Caco-2 (cell line): ENCODE results near the gene PPARG. TPM values are rescaled to one million over a fixed set of nuclear protein-coding genes. Genes with fewer than 3 reads are reported as not detected.
A peak's percentile ranks its signal among the peaks of the same experiment; 100 is the strongest.

Experiments
- BruUV-seq: library from RNA; stranded (reverse); fragments of 400-500 nt; replicated peaks from 2 replicates; lab custom pipeline; 2021; lab: Mats Ljungman, UMichigan
- CTCF ChIA-PET: fragments of 300-600 bp; sonication (Branson Sonifier 250); formaldehyde crosslinking; loops from one replicate; lab custom pipeline; 2022; ENCODE audit warnings: antibody characterized with exemption; lab: Charles Lee
- POLR2A ChIA-PET: fragments of 300-600 bp; sonication (Branson Sonifier 250); formaldehyde crosslinking; loops from one replicate; lab custom pipeline; 2022; ENCODE audit warnings: antibody characterized with exemption; lab: Charles Lee
- DNase-seq, 2 experiments: peaks; one replicate each; pipeline versions ENCODE4 v3.0.0 to v3.0.0-alpha.2; 2020 to 2022
- H3K27me3 ChIP-seq: replicated peaks from 2 replicates; pipeline ENCODE4 v1.6.0; 2011; ENCODE audit warnings: low read length; ENCODE audit not compliant: control insufficient read depth, insufficient read depth
- H3K36me3 ChIP-seq: 2 replicates; pipeline ENCODE4 v1.5.1; 2011; ENCODE audit warnings: low read length; ENCODE audit not compliant: control insufficient read depth, insufficient read depth
- H3K4me1 ChIP-seq: fragments of 250-450 bp; sonication (Bioruptor Pico); 2 replicates; pipeline ENCODE4 v1.5.1; 2020; ENCODE audit warnings: mild to moderate bottlenecking
- H3K4me3 ChIP-seq: 2 replicates; pipeline ENCODE4 v1.5.1; 2011; ENCODE audit warnings: low read depth, mild to moderate bottlenecking, control low read depth, low read length
- H3K9me3 ChIP-seq: fragments of 250-450 bp; sonication (Bioruptor Pico); 2 replicates; pipeline ENCODE4 v1.5.1; 2020; ENCODE audit warnings: mild to moderate bottlenecking, moderate library complexity
- H3K27ac Mint-ChIP-seq: one replicate; pipeline ENCODE4 v1.8.0; 2022; ENCODE audit warnings: mixed read lengths; ENCODE audit not compliant: unreplicated experiment
- H3K27me3 Mint-ChIP-seq: one replicate; pipeline ENCODE4 v1.8.0; 2022; ENCODE audit warnings: mixed read lengths; ENCODE audit not compliant: insufficient read depth, unreplicated experiment
- H3K36me3 Mint-ChIP-seq: one replicate; pipeline ENCODE4 v1.8.0; 2022; ENCODE audit warnings: mild to moderate bottlenecking, mixed read lengths; ENCODE audit not compliant: insufficient read depth, unreplicated experiment
- H3K4me1 Mint-ChIP-seq: one replicate; pipeline ENCODE4 v1.8.0; 2022; ENCODE audit warnings: low read depth, mixed read lengths; ENCODE audit not compliant: unreplicated experiment
- H3K4me3 Mint-ChIP-seq: one replicate; pipeline ENCODE4 v1.8.0; 2022; ENCODE audit warnings: mild to moderate bottlenecking, moderate library complexity, mixed read lengths; ENCODE audit not compliant: unreplicated experiment
- H3K9me3 Mint-ChIP-seq: one replicate; pipeline ENCODE4 v1.8.0; 2022; ENCODE audit warnings: mixed read lengths; ENCODE audit not compliant: unreplicated experiment
- intact Hi-C: fragments of 100-400 bp; cut with micrococcal nuclease; formaldehyde crosslinking; loops from one replicate; pipeline ENCODE4 v1.10.0; 2022; ENCODE audit not compliant: unreplicated experiment
- total RNA-seq: library from RNA; stranded (reverse); gene quantifications from 2 replicates; pipeline ENCODE4 v1.2.3, GENCODE V29; 2022
- TF ChIP-seq, protein P1 (sequence below), 2 experiments: fragments of 200-600 bp in 1 of 2; IDR thresholded peaks; 1 replicate in 1 of 2; 2 replicates in 1 of 2; pipeline versions ENCODE4 v1.5.1 to v1.8.0; 2011 to 2022; ENCODE audit warnings: antibody characterized with exemption in 1 of 2, control low read depth in 1 of 2, inconsistent platforms in 1 of 2, low read depth in 1 of 2, low read length in 1 of 2, mild to moderate bottlenecking in 1 of 2, moderate library complexity in 1 of 2; ENCODE audit not compliant: insufficient read depth in 1 of 2, severe bottlenecking in 1 of 2, unreplicated experiment in 1 of 2

The PPARG gene
- total RNA-seq, 1 experiment from 2014 or later: 15.6 TPM

DNA sequence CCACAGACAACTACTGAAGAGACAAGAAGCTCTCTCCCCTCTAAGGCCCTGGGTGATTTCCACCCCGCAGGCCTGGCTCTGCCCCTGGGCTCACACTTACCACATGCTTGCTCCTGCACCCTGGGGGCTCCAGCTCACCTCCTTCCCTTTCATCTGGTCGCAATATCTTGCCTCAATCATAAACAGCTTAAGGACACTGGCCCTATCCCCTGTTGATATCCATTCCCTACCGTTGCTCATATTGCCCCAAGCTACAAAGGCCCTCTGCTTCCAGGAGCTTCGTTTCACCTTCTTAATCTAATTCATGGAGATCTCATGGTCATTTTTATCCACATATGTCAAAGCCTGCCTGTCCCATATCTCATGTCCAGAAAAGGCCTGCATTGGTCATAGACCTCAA, 149.4 kb downstream of the PPARG start:
- Histone ChIP-seq H3K9me3 (no peaks in the 10 kb centered on the region), H3K36me3 (no peaks in the 10 kb centered on the region), H3K4me3 (no peak overlapping the region), H3K4me1 (peaks cover 5% of the 10 kb centered on the region), H3K27me3 (no peaks in the 10 kb centered on the region)
- no peaks in the 10 kb centered on the region for H3K9me3 Mint-ChIP-seq
- TF ChIP-seq, protein P1, sequence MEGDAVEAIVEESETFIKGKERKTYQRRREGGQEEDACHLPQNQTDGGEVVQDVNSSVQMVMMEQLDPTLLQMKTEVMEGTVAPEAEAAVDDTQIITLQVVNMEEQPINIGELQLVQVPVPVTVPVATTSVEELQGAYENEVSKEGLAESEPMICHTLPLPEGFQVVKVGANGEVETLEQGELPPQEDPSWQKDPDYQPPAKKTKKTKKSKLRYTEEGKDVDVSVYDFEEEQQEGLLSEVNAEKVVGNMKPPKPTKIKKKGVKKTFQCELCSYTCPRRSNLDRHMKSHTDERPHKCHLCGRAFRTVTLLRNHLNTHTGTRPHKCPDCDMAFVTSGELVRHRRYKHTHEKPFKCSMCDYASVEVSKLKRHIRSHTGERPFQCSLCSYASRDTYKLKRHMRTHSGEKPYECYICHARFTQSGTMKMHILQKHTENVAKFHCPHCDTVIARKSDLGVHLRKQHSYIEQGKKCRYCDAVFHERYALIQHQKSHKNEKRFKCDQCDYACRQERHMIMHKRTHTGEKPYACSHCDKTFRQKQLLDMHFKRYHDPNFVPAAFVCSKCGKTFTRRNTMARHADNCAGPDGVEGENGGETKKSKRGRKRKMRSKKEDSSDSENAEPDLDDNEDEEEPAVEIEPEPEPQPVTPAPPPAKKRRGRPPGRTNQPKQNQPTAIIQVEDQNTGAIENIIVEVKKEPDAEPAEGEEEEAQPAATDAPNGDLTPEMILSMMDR (IDR thresholded peaks at IDR 0.05; ENCODE audit: insufficient read depth in 1 of 2, low read depth in 1 of 2, low read length in 1 of 2, severe bottlenecking in 1 of 2, unreplicated experiment in 1 of 2): no peak
- intact Hi-C loops: no loop called here
- H3K4me1 Mint-ChIP-seq: peaks cover 6% of the 10 kb centered on the region
- peaks cover under 1% of the 10 kb centered on the region for H3K36me3 Mint-ChIP-seq
- no TSS peak for BruUV-seq
- H3K27ac Mint-ChIP-seq: no peak overlapping the region
- ChIA-PET POLR2A (no interaction called here), CTCF (no interaction called here)
- no peaks in the 10 kb centered on the region for H3K27me3 Mint-ChIP-seq
- no peak overlapping the region for H3K4me3 Mint-ChIP-seq
- DNase-seq: no peak

DNA sequence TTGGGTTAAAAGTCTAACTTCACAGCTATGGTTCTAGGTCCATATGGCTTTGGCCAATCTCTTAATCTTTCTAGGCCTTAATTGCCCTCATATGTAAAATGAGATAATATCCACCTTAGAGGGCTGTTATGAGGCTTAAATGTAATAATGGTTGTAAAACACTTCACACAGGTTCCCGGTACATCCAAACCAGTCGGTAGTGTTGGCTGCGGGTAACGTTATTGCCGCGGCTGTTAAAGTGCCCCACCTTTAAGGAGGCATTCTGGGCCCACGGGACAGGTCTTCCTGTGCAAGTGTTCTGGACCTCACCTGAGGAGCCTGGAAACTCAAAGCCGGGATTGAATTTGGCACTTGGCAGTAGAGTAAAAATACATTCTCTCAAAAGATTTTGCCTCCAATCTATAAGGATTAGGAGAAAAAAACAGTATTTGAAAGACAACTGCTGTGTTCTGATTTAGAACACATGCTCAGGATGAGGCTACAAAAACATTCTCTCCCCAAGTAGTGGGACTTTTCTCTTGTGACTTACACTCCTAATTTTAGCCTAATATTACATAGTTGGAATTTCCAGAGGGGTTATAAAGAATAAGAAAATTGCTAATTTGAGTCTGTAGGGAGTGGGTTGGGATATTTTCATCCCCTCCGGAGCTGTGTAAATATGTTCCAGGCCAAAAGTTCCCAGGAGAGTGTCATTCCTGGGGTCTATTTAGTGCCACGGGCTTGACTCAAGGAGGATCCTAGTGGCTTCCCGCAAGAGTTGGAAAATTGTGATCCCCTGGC, 150.5 kb downstream of the PPARG start:
- no peaks in the 10 kb centered on the region for H3K27me3 ChIP-seq
- Mint-ChIP-seq H3K9me3 (no peaks in the 10 kb centered on the region), H3K4me3 (no peak overlapping the region), H3K36me3 (peaks cover 5% of the 10 kb centered on the region), H3K4me1 (peaks cover 13% of the 10 kb centered on the region), H3K27ac (no peak overlapping the region), H3K27me3 (no peaks in the 10 kb centered on the region)
- no peaks in the 10 kb centered on the region for H3K9me3 ChIP-seq
- H3K36me3 ChIP-seq: no peaks in the 10 kb centered on the region
- POLR2A ChIA-PET: no interaction called here
- TF ChIP-seq, protein P1 (IDR thresholded peaks at IDR 0.05; ENCODE audit: insufficient read depth in 1 of 2, low read depth in 1 of 2, low read length in 1 of 2, severe bottlenecking in 1 of 2, unreplicated experiment in 1 of 2): no peak
- H3K4me3 ChIP-seq: no peak overlapping the region
- BruUV-seq: no TSS peak
- DNase-seq: no peak
- CTCF ChIA-PET: no interaction called here
- intact Hi-C loops: no loop called here
- peaks cover 16% of the 10 kb centered on the region for H3K4me1 ChIP-seq

DNA sequence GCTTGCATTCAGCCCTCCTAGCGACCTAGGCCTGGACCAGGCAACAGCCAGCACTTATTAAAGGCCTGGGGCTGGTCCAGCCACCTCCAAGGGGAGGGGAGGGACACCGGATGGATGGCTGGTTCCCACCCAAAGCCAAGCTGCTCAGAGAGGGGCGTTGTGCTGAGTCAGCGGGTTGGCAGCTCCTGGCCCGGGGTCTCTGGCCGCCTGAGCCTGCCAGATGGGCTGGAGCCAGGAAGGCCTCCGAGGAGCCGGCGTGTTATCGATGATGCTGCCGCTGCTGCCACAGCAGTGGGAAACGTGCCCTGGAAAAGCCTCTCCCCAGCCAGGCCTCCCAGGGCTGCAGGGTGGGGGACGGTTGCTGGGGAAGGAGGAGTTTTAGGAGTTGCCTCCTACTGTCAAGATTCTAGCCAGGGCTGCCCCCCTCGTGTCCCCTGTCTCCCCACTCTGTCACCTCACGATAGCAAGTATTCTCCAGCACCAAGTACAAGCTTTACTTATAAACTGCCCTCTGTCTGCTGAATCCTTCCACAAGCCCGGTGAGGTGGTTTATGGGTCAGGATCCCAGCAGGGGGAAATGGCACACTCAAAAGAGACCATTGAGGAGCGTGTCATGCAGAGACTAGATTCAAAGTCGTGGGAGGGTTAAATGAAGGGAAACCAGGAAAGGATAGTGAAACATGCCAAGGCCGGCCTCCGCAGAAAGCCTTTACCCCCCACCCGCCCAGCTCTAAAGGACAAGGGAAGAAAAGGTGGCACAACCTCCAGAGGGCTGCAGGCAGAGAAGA, 152.3 kb downstream of the PPARG start:
- H3K9me3 ChIP-seq: no peaks in the 10 kb centered on the region
- DNase-seq: no peak
- peaks cover 31% of the 10 kb centered on the region for H3K4me1 Mint-ChIP-seq
- no peaks in the 10 kb centered on the region for H3K27me3 ChIP-seq
- intact Hi-C loops: loop anchor here (10.0 kb wide), 1 partner anchor 156 kb away; the partner anchor contains the start of gene PPARG
- no peak overlapping the region for H3K4me3 ChIP-seq
- no peaks in the 10 kb centered on the region for H3K9me3 Mint-ChIP-seq
- H3K36me3 Mint-ChIP-seq: peaks cover 15% of the 10 kb centered on the region
- TF ChIP-seq, protein P1 (IDR thresholded peaks at IDR 0.05; ENCODE audit: insufficient read depth in 1 of 2, low read depth in 1 of 2, low read length in 1 of 2, severe bottlenecking in 1 of 2, unreplicated experiment in 1 of 2): no peak
- H3K27ac Mint-ChIP-seq: peak overlapping the region; percentile 50
- BruUV-seq: no TSS peak
- H3K4me1 ChIP-seq: peaks cover 32% of the 10 kb centered on the region
- no peak overlapping the region for H3K4me3 Mint-ChIP-seq
- no peaks in the 10 kb centered on the region for H3K36me3 ChIP-seq
- CTCF ChIA-PET: interaction anchor here (1.0 kb wide), 1 partner anchor 38 kb away, joined by 3 read pairs; no protein-coding TSS in a partner anchor
- no peaks in the 10 kb centered on the region for H3K27me3 Mint-ChIP-seq
- POLR2A ChIA-PET: no interaction called here
